Vagina (tissue), 2 donors: ENCODE data around the gene SLC25A25. TPM values are rescaled to one million over a fixed set of nuclear protein-coding genes. Genes with fewer than 3 reads are reported as not detected.

Experiments used
- DNase-seq, 2 donors: peaks; one replicate each; pipeline ENCODE4 v3.0.0-alpha.2; 2017; ENCODE audit errors: extremely low spot score in 2 of 2
- H3K27ac ChIP-seq: fragments of 200-600 bp; sonication (generic); one replicate; pipeline ENCODE4 v1.5.1; 2019
- H3K27me3 ChIP-seq: fragments of 200-600 bp; sonication (generic); one replicate; pipeline ENCODE4 v1.5.1; 2019
- H3K36me3 ChIP-seq, 2 donors: fragments of 200-600 bp; sonication (generic); one replicate each; pipeline ENCODE4 v1.5.1; 2017 to 2019
- H3K4me1 ChIP-seq: fragments of 200-600 bp; sonication (generic); one replicate; pipeline ENCODE4 v1.5.1; 2019
- H3K4me3 ChIP-seq, 2 donors: fragments of 200-600 bp; sonication (generic); 1 replicate in 1 of 2; 2 replicates in 1 of 2; pipeline ENCODE4 v1.5.1; 2016 to 2019
- H3K9me3 ChIP-seq: fragments of 200-600 bp; sonication (generic); one replicate; pipeline ENCODE4 v1.5.1; 2019
- POLR2A ChIP-seq, 2 donors: fragments of 450-650 bp; IDR thresholded peaks; one replicate each; pipeline ENCODE4 v1.6.1; 2017; ENCODE audit warnings: antibody characterized with exemption in 2 of 2, mild to moderate bottlenecking in 2 of 2, moderate library complexity in 2 of 2
- POLR2AphosphoS5 ChIP-seq, 2 donors: sonication (generic); formaldehyde crosslinking; IDR thresholded peaks; one replicate each; pipeline ENCODE4 v1.9.0; 2017; ENCODE audit warnings: antibody characterized with exemption in 2 of 2, mild to moderate bottlenecking in 2 of 2, low read depth in 1 of 2; ENCODE audit not compliant: insufficient read depth in 1 of 2
- intact Hi-C: fragments of 100-400 bp; cut with DNase I; formaldehyde crosslinking; loops from one replicate; pipeline ENCODE4 v1.15.1; 2023
- total RNA-seq: library from RNA; depleted of rRNA; stranded (reverse); fragments of >200 nt; gene quantifications from one replicate; pipeline ENCODE4 v1.2.3, GENCODE V29; 2016
- TF ChIP-seq, protein P1 (sequence below), 3 experiments: fragments of 450-650 bp in 2 of 3; fragments of 200-600 bp in 1 of 3; sonication (generic) in 1 of 3; IDR thresholded peaks; one replicate each; pipeline ENCODE4 v1.5.1; 2017 to 2019; ENCODE audit warnings: antibody characterized with exemption in 3 of 3, mild to moderate bottlenecking in 2 of 3, moderate library complexity in 2 of 3

SLC25A25 gene
- total RNA-seq, 1 donor from 2014 or later, result 44.4 TPM

DNA sequence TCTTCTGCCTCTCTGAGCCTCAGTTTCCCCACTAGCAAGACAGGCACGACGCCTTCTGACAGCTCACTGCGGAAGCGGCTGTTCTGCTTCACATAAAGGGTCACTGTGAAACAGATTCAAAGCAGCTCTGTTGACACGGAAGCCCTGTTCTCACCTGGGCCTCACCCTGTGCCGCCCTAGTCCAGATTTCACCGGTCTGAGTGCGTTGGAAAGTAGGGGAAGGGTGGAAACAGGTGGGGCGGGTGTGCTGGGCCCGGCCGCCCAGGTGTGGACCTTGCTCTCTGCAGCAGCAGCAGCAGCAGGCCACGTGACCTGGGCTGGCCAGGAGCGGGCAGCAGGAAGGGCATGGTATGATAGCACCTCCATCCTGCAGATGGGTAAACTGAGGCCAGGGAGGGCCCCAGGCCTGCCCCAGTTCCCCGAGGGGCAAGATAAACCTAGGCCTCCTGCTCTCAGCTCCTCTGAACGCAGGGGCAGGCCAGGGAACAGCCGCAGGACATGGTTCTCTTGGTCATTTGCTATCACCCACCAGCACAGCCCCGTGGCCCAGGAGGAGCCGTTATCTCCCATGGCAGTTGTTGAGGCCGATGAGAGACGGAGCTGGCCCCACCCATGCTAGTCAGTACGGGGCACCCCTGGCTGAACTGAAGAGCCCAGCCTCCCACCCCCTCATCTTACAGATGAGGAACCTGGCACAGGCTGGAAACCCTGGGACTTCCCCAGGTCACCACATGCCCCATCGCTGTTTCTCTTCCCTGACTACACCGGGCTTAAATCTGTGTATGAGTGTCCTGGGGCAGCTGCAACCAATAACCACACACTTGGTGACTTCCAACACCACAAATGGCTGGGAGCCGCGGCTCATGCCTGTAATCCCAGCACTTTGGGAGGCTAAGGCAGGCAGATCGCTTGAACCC, 47.4 kb downstream of the SLC25A25 start:
- Histone ChIP-seq H3K27ac (no peak overlapping the region), H3K4me1 (peaks cover 9% of the 10 kb centered on the region), H3K36me3 (no peaks in the 10 kb centered on the region), H3K9me3 (no peaks in the 10 kb centered on the region), H3K4me3 (no peak overlapping the region), H3K27me3 (no peaks in the 10 kb centered on the region)
- no peak for DNase-seq
- no peak for TF ChIP-seq POLR2A (IDR thresholded peaks at IDR 0.05)
- TF ChIP-seq, protein P1, sequence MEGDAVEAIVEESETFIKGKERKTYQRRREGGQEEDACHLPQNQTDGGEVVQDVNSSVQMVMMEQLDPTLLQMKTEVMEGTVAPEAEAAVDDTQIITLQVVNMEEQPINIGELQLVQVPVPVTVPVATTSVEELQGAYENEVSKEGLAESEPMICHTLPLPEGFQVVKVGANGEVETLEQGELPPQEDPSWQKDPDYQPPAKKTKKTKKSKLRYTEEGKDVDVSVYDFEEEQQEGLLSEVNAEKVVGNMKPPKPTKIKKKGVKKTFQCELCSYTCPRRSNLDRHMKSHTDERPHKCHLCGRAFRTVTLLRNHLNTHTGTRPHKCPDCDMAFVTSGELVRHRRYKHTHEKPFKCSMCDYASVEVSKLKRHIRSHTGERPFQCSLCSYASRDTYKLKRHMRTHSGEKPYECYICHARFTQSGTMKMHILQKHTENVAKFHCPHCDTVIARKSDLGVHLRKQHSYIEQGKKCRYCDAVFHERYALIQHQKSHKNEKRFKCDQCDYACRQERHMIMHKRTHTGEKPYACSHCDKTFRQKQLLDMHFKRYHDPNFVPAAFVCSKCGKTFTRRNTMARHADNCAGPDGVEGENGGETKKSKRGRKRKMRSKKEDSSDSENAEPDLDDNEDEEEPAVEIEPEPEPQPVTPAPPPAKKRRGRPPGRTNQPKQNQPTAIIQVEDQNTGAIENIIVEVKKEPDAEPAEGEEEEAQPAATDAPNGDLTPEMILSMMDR (IDR thresholded peaks at IDR 0.05), result no peak
- TF ChIP-seq POLR2AphosphoS5 (IDR thresholded peaks at IDR 0.05; ENCODE audit: insufficient read depth in 1 of 2, low read depth in 1 of 2), result no peak
- intact Hi-C loops, result loop anchor here (5.0 kb wide), 2 partner anchors 73 to 173 kb away; no protein-coding TSS in a partner anchor

DNA sequence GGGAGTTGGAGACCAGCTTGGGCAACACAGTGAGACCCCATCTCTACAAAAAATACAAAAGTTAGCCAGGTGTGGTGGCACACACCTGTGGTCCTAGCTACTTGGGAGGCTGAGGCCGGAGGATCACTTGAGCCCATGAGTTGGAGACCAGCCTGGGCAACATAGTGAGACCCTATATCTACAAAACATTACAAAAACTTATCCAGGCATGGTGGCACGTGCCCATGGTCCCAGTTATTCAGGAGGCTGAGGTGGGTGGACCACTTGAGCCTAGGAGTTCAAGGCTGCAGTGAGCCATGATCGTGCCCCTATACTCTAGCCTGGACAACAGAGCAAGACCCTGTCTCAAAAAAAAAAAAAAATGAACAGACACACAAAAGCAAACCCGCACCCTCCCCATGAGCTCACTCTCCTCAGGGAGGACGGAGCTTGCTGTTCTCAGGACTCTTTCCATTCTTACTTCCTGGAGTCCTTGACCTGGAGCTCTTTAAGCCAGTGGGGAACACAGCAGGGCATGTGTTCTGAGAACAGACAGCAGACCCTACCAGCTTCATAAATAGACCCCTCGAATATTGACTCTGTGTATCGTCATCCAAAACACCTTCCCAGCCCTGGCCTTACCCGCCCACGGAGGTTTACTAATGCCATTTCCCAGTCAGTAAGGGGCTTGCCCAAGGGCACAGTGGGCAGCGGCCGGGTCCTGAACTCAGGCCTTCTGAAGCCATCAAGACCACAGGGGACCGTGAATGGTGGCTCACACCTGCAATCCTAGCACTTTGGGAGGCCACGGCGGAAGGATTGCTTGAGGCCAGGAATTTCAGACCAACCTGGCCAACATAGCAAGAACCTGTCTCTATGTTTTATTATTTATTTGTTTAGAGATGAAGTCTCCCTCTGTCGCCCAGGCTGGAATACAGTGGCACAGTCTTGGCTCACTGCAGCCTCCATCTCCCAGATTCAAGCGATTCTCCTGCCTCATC, 48.4 kb downstream of the SLC25A25 start:
- TF ChIP-seq POLR2AphosphoS5 (IDR thresholded peaks at IDR 0.05; ENCODE audit: insufficient read depth in 1 of 2, low read depth in 1 of 2), result no peak
- TF ChIP-seq, protein P1 (IDR thresholded peaks at IDR 0.05), result no peak
- TF ChIP-seq POLR2A (IDR thresholded peaks at IDR 0.05), result no peak
- no peaks in the 10 kb centered on the region for H3K27me3 ChIP-seq
- H3K9me3 ChIP-seq, result no peaks in the 10 kb centered on the region
- no peak for DNase-seq
- intact Hi-C loops, result loop anchor here (5.0 kb wide), 2 partner anchors 74 to 174 kb away; no protein-coding TSS in a partner anchor
- no peak overlapping the region for H3K4me3 ChIP-seq
- no peak overlapping the region for H3K27ac ChIP-seq
- H3K36me3 ChIP-seq, result peaks cover 0 to 7% of the 10 kb centered on the region in 2 donors
- peaks cover 4% of the 10 kb centered on the region for H3K4me1 ChIP-seq

DNA sequence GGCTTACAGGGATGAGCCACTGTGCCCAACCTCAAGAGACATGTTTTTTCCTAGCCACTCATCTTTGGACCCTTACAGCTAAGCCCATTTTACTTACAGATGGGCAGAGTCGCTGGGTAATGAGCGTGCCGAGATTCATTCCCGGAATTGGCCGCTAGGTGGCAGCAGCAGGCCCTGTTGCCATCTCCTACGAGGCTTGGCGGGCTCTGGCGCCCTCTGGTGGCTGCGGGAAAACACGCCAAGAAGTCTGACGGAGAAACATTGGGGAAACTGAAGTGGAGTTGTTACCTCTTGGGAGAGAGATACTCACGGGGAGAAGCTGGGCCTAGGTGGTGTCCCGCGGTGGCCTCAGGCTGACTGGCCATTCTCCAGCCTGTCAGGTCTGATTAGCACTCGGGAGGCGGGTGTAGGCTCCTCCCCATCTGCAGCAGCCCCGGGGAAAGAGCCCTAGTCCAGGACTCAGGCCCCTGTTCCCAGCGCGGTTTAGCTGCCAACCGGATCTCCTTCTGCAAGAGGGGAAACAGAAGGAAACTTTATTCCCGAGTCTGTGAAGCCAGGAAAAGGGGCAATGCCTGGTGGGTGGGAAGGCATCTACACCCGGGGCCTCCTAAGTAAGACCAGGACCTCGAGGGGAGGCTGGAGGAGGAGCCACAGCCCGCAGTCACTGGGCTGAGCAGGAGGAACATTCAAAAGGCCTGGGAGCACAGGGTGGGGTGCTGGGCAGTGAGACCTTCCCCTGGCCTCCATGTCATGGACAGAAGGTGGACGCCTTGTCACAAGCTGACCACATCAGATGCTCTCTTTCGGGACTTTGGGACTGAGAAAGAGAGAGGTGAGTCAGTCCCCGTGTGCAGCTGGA, 49.8 kb downstream of the SLC25A25 start:
- peaks cover 0 to 15% of the 10 kb centered on the region in 2 donors for H3K36me3 ChIP-seq
- TF ChIP-seq, protein P1 (IDR thresholded peaks at IDR 0.05), result peak; percentile 98 to 100 (median 100)
- TF ChIP-seq POLR2A (IDR thresholded peaks at IDR 0.05) (no peak), POLR2AphosphoS5 (IDR thresholded peaks at IDR 0.05; ENCODE audit: insufficient read depth in 1 of 2, low read depth in 1 of 2) (peak; percentile 57 to 87)
- no peaks in the 10 kb centered on the region for H3K9me3 ChIP-seq
- peak overlapping the region; percentile 51 for H3K27ac ChIP-seq
- no peaks in the 10 kb centered on the region for H3K27me3 ChIP-seq
- H3K4me3 ChIP-seq, result no peak overlapping the region
- peaks cover 4% of the 10 kb centered on the region for H3K4me1 ChIP-seq
- intact Hi-C loops, result loop anchor here (5.0 kb wide), 2 partner anchors 76 to 176 kb away; no protein-coding TSS in a partner anchor
- no peak for DNase-seq

DNA sequence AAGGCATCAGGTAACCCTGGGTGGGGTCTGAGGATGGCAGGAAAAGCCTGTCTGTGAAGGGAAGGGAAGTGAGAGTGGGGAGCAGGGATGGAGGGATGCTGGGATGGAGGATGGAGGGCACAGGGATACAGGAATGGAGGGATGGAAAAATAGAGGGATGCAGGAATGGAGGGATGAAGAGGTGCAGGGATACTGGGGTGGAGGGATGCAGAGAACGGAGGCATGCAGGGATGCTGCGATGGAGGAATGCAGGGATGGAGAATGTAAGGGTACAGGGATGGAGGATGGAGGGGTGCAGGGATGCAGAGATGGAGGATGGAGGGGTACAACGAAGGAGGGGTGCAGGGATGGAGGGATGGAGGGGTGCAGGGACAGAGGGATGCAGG, 50.4 kb downstream of the SLC25A25 start:
- TF ChIP-seq POLR2AphosphoS5 (IDR thresholded peaks at IDR 0.05; ENCODE audit: insufficient read depth in 1 of 2, low read depth in 1 of 2) (no peak), POLR2A (IDR thresholded peaks at IDR 0.05) (no peak)
- TF ChIP-seq, protein P1 (IDR thresholded peaks at IDR 0.05), result no peak
- no peak for DNase-seq
- Histone ChIP-seq H3K4me1 (peaks cover 4% of the 10 kb centered on the region), H3K27ac (no peak overlapping the region), H3K27me3 (no peaks in the 10 kb centered on the region), H3K36me3 (peaks cover 0 to 21% of the 10 kb centered on the region in 2 donors), H3K9me3 (no peaks in the 10 kb centered on the region), H3K4me3 (no peak overlapping the region)
- intact Hi-C loops, result loop anchor here (5.0 kb wide), 2 partner anchors 76 to 176 kb away; no protein-coding TSS in a partner anchor
